IMR-90 (cell line): ENCODE results near the gene METTL1. TPM values are rescaled to one million over a fixed set of nuclear protein-coding genes. Genes with fewer than 3 reads are reported as not detected.

Source experiments
- ATAC-seq: fragments of 200-7000 bp; cut with Tn5 transposase; 2 replicates; pipeline ENCODE4 v1.9.1; 2020; ENCODE audit warnings: low read depth, mild to moderate bottlenecking, moderate library complexity
- BruUV-seq: library from RNA; stranded (reverse); fragments of 400-500 nt; replicated peaks from 2 replicates; lab custom pipeline; 2021; lab: Mats Ljungman, UMichigan
- CTCF ChIA-PET: fragments of 300-600 bp; formaldehyde crosslinking; extraction: SDS; loops from one replicate; lab custom pipeline; 2021; ENCODE audit warnings: antibody characterized with exemption; lab: Yijun Ruan, JAX
- POLR2A ChIA-PET: fragments of 300-600 bp; sonication (Branson Sonifier 250); formaldehyde crosslinking; loops from one replicate; lab custom pipeline; 2022; ENCODE audit warnings: antibody characterized with exemption; ENCODE audit not compliant: unreplicated experiment; lab: Charles Lee
- DNase-seq: peaks from one replicate; pipeline ENCODE4 v3.0.0; 2013
- H2AFZ ChIP-seq: replicated peaks from 2 replicates; pipeline ENCODE3; 2013; ENCODE audit warnings: low read length, mild to moderate bottlenecking; ENCODE audit not compliant: poor library complexity
- H2AK5ac ChIP-seq: 2 replicates; pipeline ENCODE4 v1.6.1; 2013; ENCODE audit warnings: low read depth, low read length, inconsistent platforms
- H2AK9ac ChIP-seq: replicated peaks from 2 replicates; pipeline ENCODE3; 2013; ENCODE audit warnings: mild to moderate bottlenecking, low read depth, low read length, moderate library complexity; ENCODE audit not compliant: poor library complexity
- H2BK120ac ChIP-seq: 2 replicates; pipeline ENCODE4 v1.6.1; 2013; ENCODE audit warnings: low read depth, low read length, inconsistent platforms
- H2BK15ac ChIP-seq: 3 replicates; pipeline ENCODE4 v1.6.1; 2013; ENCODE audit warnings: low read depth, low read length, inconsistent platforms
- H2BK20ac ChIP-seq: 2 replicates; pipeline ENCODE4 v1.6.1; 2013; ENCODE audit warnings: low read depth, mild to moderate bottlenecking, inconsistent platforms, low read length, moderate library complexity
- H2BK5ac ChIP-seq: 2 replicates; pipeline ENCODE4 v1.6.1; 2013; ENCODE audit warnings: mild to moderate bottlenecking, low read depth, low read length, inconsistent platforms; ENCODE audit not compliant: poor library complexity, severe bottlenecking
- H3K14ac ChIP-seq: replicated peaks from 2 replicates; pipeline ENCODE4 v1.6.1; 2013; ENCODE audit warnings: low read depth, low read length, inconsistent platforms
- H3K18ac ChIP-seq: 2 replicates; pipeline ENCODE4 v1.6.1; 2013; ENCODE audit warnings: low read depth, low read length, control low read depth
- H3K23ac ChIP-seq: 2 replicates; pipeline ENCODE4 v1.6.1; 2013; ENCODE audit warnings: low read depth, low read length, inconsistent platforms
- H3K27ac ChIP-seq: 2 replicates; pipeline ENCODE4 v1.5.1; 2013; ENCODE audit warnings: mild to moderate bottlenecking, control low read depth, low read length; ENCODE audit not compliant: insufficient read depth
- H3K27me3 ChIP-seq: 2 replicates; pipeline ENCODE4 v1.6.1; 2013; ENCODE audit warnings: low read length; ENCODE audit not compliant: control insufficient read depth, insufficient read depth
- H3K36me3 ChIP-seq: 2 replicates; pipeline ENCODE4 v1.6.1; 2013; ENCODE audit warnings: low read length, mixed read lengths; ENCODE audit not compliant: control insufficient read depth, insufficient read depth
- H3K4ac ChIP-seq: 2 replicates; pipeline ENCODE4 v1.6.1; 2013; ENCODE audit warnings: low read depth, low read length, inconsistent platforms
- H3K4me1 ChIP-seq: 2 replicates; pipeline ENCODE4 v1.6.1; 2013; ENCODE audit warnings: low read length, mixed read lengths; ENCODE audit not compliant: control insufficient read depth, insufficient read depth
- H3K4me2 ChIP-seq: 2 replicates; pipeline ENCODE4 v1.6.1; 2013; ENCODE audit warnings: low read depth, mild to moderate bottlenecking, control low read depth, low read length, moderate library complexity
- H3K4me3 ChIP-seq: 2 replicates; pipeline ENCODE4 v1.5.1; 2013; ENCODE audit warnings: low read depth, mild to moderate bottlenecking, control low read depth, low read length, moderate library complexity; ENCODE audit not compliant: insufficient read depth
- H3K56ac ChIP-seq: 2 replicates; pipeline ENCODE4 v1.6.1; 2013; ENCODE audit warnings: low read length, inconsistent platforms; ENCODE audit not compliant: insufficient read depth; ENCODE audit errors: extremely low read depth
- H3K79me1 ChIP-seq, 2 experiments: 2 replicates each; pipeline ENCODE4 v1.6.1; 2013; ENCODE audit warnings: low read length in 2 of 2, inconsistent platforms in 1 of 2, low read depth in 1 of 2
- H3K9ac ChIP-seq: 2 replicates; pipeline ENCODE4 v1.6.1; 2013; ENCODE audit warnings: low read depth, low read length, control low read depth
- H3K9me1 ChIP-seq: 2 replicates; pipeline ENCODE4 v1.6.1; 2013; ENCODE audit warnings: low read length, inconsistent platforms; ENCODE audit not compliant: insufficient read depth
- H3K9me3 ChIP-seq: 2 replicates; pipeline ENCODE4 v1.6.1; 2013; ENCODE audit warnings: low read length; ENCODE audit not compliant: control insufficient read depth, insufficient read depth
- H4K20me1 ChIP-seq: 2 replicates; pipeline ENCODE4 v1.6.1; 2013; ENCODE audit warnings: low read length, inconsistent platforms; ENCODE audit not compliant: insufficient read depth
- H4K5ac ChIP-seq: 2 replicates; pipeline ENCODE4 v1.6.1; 2013; ENCODE audit warnings: mild to moderate bottlenecking, low read depth, low read length, control low read depth
- H4K8ac ChIP-seq, 2 experiments: 2 replicates each; pipeline ENCODE4 v1.6.1; 2013; ENCODE audit warnings: low read depth in 2 of 2, low read length in 2 of 2, control low read depth in 1 of 2, inconsistent platforms in 1 of 2
- H4K91ac ChIP-seq: 2 replicates; pipeline ENCODE4 v1.6.1; 2013; ENCODE audit warnings: low read depth, low read length, inconsistent platforms; ENCODE audit not compliant: insufficient read depth
- BHLHE40 ChIP-seq: fragments of 150-350 bp; IDR thresholded peaks from 2 replicates; pipeline ENCODE4 v1.6.1; 2016; ENCODE audit warnings: mild to moderate bottlenecking, low read depth, low read length
- CEBPB ChIP-seq: IDR thresholded peaks from 2 replicates; pipeline ENCODE4 v1.6.1; 2012; ENCODE audit warnings: low read depth, low read length, improper control_type of control experiment
- CHD1 ChIP-seq: IDR thresholded peaks from 2 replicates; pipeline ENCODE4 v1.6.1; 2012; ENCODE audit warnings: low read depth, low read length, improper control_type of control experiment
- CTCF ChIP-seq: conservative IDR thresholded peaks from 2 replicates; pipeline ENCODE4 v1.5.1; 2012; ENCODE audit warnings: mild to moderate bottlenecking, low read depth, low read length, improper control_type of control experiment
- FOS ChIP-seq: fragments of 150-350 bp; IDR thresholded peaks from 2 replicates; pipeline ENCODE4 v1.6.1; 2016; ENCODE audit warnings: low read depth, low read length
- MAFK ChIP-seq: IDR thresholded peaks from 2 replicates; pipeline ENCODE4 v1.6.1; 2012; ENCODE audit warnings: low read depth, low read length, improper control_type of control experiment
- MAZ ChIP-seq: IDR thresholded peaks from 2 replicates; pipeline ENCODE4 v1.6.1; 2012; ENCODE audit warnings: low read depth, mild to moderate bottlenecking, low read length, improper control_type of control experiment, moderate library complexity, borderline replicate concordance
- MXI1 ChIP-seq: IDR thresholded peaks from 2 replicates; pipeline ENCODE4 v1.6.1; 2012; ENCODE audit warnings: low read depth, mild to moderate bottlenecking, low read length, moderate library complexity, borderline replicate concordance
- NFE2L2 ChIP-seq: fragments of 150-350 bp; IDR thresholded peaks from 2 replicates; pipeline ENCODE4 v1.6.1; 2016; ENCODE audit warnings: low read depth, mild to moderate bottlenecking, low read length
- POLR2A ChIP-seq: IDR thresholded peaks from 2 replicates; pipeline ENCODE4 v1.6.1; 2012; ENCODE audit warnings: mild to moderate bottlenecking, low read depth, low read length
- RCOR1 ChIP-seq: IDR thresholded peaks from 2 replicates; pipeline ENCODE4 v1.6.1; 2012; ENCODE audit warnings: mild to moderate bottlenecking, low read length, improper control_type of control experiment; ENCODE audit not compliant: insufficient replicate concordance
- RFX5 ChIP-seq: IDR thresholded peaks from 2 replicates; pipeline ENCODE4 v1.8.0; 2012; ENCODE audit warnings: low read depth, mild to moderate bottlenecking, low read length, moderate library complexity
- SMC3 ChIP-seq: fragments of 150-350 bp; IDR thresholded peaks from 2 replicates; pipeline ENCODE4 v1.6.1; 2016; ENCODE audit warnings: low read depth, mild to moderate bottlenecking, antibody characterized with exemption, low read length, moderate library complexity
- USF2 ChIP-seq: fragments of 150-350 bp; IDR thresholded peaks from 2 replicates; pipeline ENCODE4 v1.6.1; 2017; ENCODE audit warnings: mild to moderate bottlenecking, antibody characterized with exemption, low read length, low read depth
- WGBS, 2 experiments: methylation state at CpG; one replicate each; pipeline versions ENCODE4 v1.1.5 to v1.1.7; 2013; ENCODE audit warnings: missing lambda C conversion rate in 2 of 2; ENCODE audit not compliant: insufficient read length in 1 of 2; ENCODE audit errors: extremely low coverage in 2 of 2; 5-methylcytosine and 5-hydroxymethylcytosine counted together
- dilution Hi-C: fragments of 300-500 bp; cut with HindIII; formaldehyde crosslinking; loops from one replicate; pipeline ENCODE4 v1.14.3; 2018; ENCODE audit warnings: low sequenced_read_pairs; ENCODE audit not compliant: unreplicated experiment
- in situ Hi-C: fragments of 300-500 bp; cut with MboI; formaldehyde crosslinking; loops from 3 replicates; pipeline ENCODE4 v1.14.3; 2019; ENCODE audit warnings: low sequenced_read_pairs, inconsistent platforms, mixed read lengths
- intact Hi-C: fragments of 100-400 bp; cut with micrococcal nuclease; formaldehyde crosslinking; loops from 2 replicates; pipeline ENCODE4 v1.10.0; 2022
- polyA plus RNA-seq, 3 experiments: library from polyadenylated mRNA; depleted of rRNA; stranded (reverse); fragments of >200 nt; gene quantifications; 2 replicates each; pipeline ENCODE4 v1.2.3, GENCODE V29; 2012; ENCODE audit warnings: low replicate concordance in 1 of 3
- total RNA-seq: library from RNA; depleted of rRNA; stranded (reverse); fragments of >200 nt; gene quantifications from 2 replicates; pipeline ENCODE4 v1.2.3, GENCODE V29; 2012

The METTL1 gene
- total and polyA plus RNA-seq, 2 of the 4 experiments (the other 2 are of a cell fraction) = 12.4 to 27.5 TPM

GRCh38 chr12:57722716-57723629 is 48.9 kb downstream of the METTL1 start:
- peaks cover 10% of the 10 kb centered on the region; the same call in 1 of the 2 replicates for H3K9me1 ChIP-seq
- in situ Hi-C loops = no loop called here
- 0 out of 2 replicates have a peak, but pooled peaks cover 4% of the 10 kb centered on the region for H3K4me1 ChIP-seq
- no peak overlapping the region for H3K4me3 ChIP-seq
- H2AK9ac ChIP-seq = no peak overlapping the region
- no peak overlapping the region for H2BK15ac ChIP-seq
- no peak overlapping the region for H3K56ac ChIP-seq
- no peak overlapping the region for H3K23ac ChIP-seq
- peaks cover 0 to 17% of the 10 kb centered on the region in 2 experiments; a peak in 1 of 4 replicates for H3K79me1 ChIP-seq
- H2BK20ac ChIP-seq = no peak overlapping the region
- no peak overlapping the region for H3K9ac ChIP-seq
- DNase-seq (no peak), ATAC-seq (no peak)
- no peak overlapping the region for H2AK5ac ChIP-seq
- intact Hi-C loops = no loop called here
- no peak overlapping the region for H3K4ac ChIP-seq
- no peaks in the 10 kb centered on the region; the same call in 1 of the 2 replicates for H3K27me3 ChIP-seq
- H3K9me3 ChIP-seq = no peaks in the 10 kb centered on the region
- no peak overlapping the region for H2BK5ac ChIP-seq
- CTCF ChIA-PET = interaction anchor here (0.6 kb wide), 2 partner anchors 20 to 147 kb away, joined by 3 read pairs; no protein-coding TSS in a partner anchor
- H3K14ac ChIP-seq = no peak overlapping the region
- WGBS, 2 experiments = no CpG with 5 or more reads among the region's 11 CpGs
- POLR2A ChIA-PET = interaction anchor here (0.6 kb wide), 1 partner anchor 42 kb away, joined by 12 read pairs; no protein-coding TSS in a partner anchor
- no TSS peak for BruUV-seq
- H3K36me3 ChIP-seq = peaks cover 34% of the 10 kb centered on the region
- no peak overlapping the region for H3K27ac ChIP-seq
- H3K18ac ChIP-seq = no peak overlapping the region
- dilution Hi-C loops = no loop called here
- peaks cover 9% of the 10 kb centered on the region; the same call in 1 of the 2 replicates for H4K20me1 ChIP-seq
- H3K4me2 ChIP-seq = no peak overlapping the region
- H4K91ac ChIP-seq = no peak overlapping the region
- H2BK120ac ChIP-seq = no peak overlapping the region
- no peak overlapping the region for H4K5ac ChIP-seq
- H4K8ac ChIP-seq = no peak overlapping the region
- no peak overlapping the region for H2AFZ ChIP-seq
- TF ChIP-seq MXI1 (no peak), MAFK (no peak), RFX5 (no peak), POLR2A (no peak), FOS (no peak), SMC3 (no peak), CHD1 (no peak), CEBPB (no peak), MAZ (no peak), RCOR1 (no peak), USF2 (no peak), BHLHE40 (no peak), CTCF (no peak), NFE2L2 (no peak)
